T-helper 2 cell treated with Interferon-gamma antibody and Interleukin-4, amounts not matched to agents 5 μg/mL and 100 μg/mL, for 36 hours (primary cell): ENCODE results near the gene ZFR.
A peak's percentile ranks its signal among the peaks of the same experiment; 100 is the strongest.
"Not testable (repeated sequence)": the region's sequence is repeated elsewhere in the genome, so short reads cannot be mapped to it uniquely, and the experiment has no call there.

ENCODE experiments used
- DNase-seq: peaks from one replicate; pipeline ENCODE4 v3.0.0; 2021; ENCODE audit warnings: low spot score
- H3K27ac Mint-ChIP-seq: one replicate; pipeline ENCODE4 v1.8.0; 2021; ENCODE audit warnings: mild to moderate bottlenecking, mixed read lengths
- H3K27me3 Mint-ChIP-seq: one replicate; pipeline ENCODE4 v1.8.0; 2021; ENCODE audit warnings: low read depth, mixed read lengths
- H3K36me3 Mint-ChIP-seq: one replicate; pipeline ENCODE4 v1.8.0; 2021; ENCODE audit warnings: low read depth, mixed read lengths
- H3K4me1 Mint-ChIP-seq: one replicate; pipeline ENCODE4 v1.8.0; 2021; ENCODE audit warnings: low read depth, mixed read lengths
- H3K4me3 Mint-ChIP-seq: one replicate; pipeline ENCODE4 v1.8.0; 2022; ENCODE audit warnings: mild to moderate bottlenecking, moderate library complexity, mixed read lengths
- H3K9me3 Mint-ChIP-seq: one replicate; pipeline ENCODE4 v1.8.0; 2021; ENCODE audit warnings: mixed read lengths

ZFR gene

GRCh38 chr5:32325062-32325461 is 119.5 kb downstream of the ZFR start:
- Mint-ChIP-seq H3K36me3 (peaks cover 5% of the 10 kb centered on the region), H3K27ac (no peak overlapping the region), H3K9me3 (peaks cover 7% of the 10 kb centered on the region), H3K27me3 (no peaks in the 10 kb centered on the region), H3K4me3 (no peak overlapping the region), H3K4me1 (peaks cover 5% of the 10 kb centered on the region)
- DNase-seq: no peak

DNA sequence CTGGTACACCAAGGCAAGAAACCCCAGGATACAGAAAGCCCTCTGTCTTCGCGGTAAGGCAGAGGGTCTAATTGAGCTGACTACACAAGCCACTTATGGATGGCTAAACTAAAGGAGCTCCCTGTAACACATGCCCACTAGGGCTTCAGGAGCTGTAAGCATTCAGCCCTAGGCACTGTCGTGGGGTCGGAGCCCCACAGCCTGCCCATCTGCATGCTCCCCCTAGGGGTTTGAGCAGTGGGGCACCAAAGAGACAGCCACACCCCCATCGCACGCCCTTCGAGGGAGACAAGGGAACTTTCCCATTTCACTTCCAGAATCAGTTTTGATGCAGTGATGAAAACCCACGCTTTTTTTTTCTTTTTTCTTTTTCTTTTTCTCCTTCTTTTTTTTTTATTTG is 120.8 kb downstream of the ZFR start:
- Mint-ChIP-seq H3K27ac (no peak overlapping the region), H3K36me3 (peaks cover 5% of the 10 kb centered on the region)

DNA sequence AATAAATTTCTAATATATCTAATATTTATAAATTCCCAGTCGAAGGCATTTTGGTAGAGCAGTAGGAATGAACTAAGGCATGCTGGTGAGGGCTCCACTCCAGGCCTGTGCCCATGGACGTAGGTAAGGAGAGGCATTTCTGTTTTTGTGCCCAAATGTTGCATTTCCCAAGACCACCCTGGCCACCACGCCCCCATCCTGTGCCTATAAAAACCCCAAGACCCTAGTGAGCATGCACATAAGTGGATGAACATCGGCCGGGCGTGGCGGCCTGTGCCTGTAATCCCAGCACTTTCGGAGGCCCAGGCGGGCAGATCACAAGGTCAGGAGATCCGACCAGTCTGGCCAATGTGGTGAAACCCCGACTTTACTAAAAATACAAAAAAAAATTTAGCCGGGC is 121.7 kb downstream of the ZFR start:
- peaks cover 3% of the 10 kb centered on the region for H3K4me1 Mint-ChIP-seq
- no peaks in the 10 kb centered on the region for H3K27me3 Mint-ChIP-seq
- no peak for DNase-seq
- H3K36me3 Mint-ChIP-seq: peaks cover 5% of the 10 kb centered on the region
- H3K27ac Mint-ChIP-seq: no peak overlapping the region
- peaks cover 7% of the 10 kb centered on the region for H3K9me3 Mint-ChIP-seq
- no peak overlapping the region for H3K4me3 Mint-ChIP-seq

More for the DNA sequence above, 120.8 kb downstream of the ZFR start:
- Mint-ChIP-seq H3K27me3 (no peaks in the 10 kb centered on the region), H3K4me3 (no peak overlapping the region), H3K9me3 (peaks cover 7% of the 10 kb centered on the region), H3K4me1 (peaks cover 3% of the 10 kb centered on the region)
- no peak for DNase-seq

DNA sequence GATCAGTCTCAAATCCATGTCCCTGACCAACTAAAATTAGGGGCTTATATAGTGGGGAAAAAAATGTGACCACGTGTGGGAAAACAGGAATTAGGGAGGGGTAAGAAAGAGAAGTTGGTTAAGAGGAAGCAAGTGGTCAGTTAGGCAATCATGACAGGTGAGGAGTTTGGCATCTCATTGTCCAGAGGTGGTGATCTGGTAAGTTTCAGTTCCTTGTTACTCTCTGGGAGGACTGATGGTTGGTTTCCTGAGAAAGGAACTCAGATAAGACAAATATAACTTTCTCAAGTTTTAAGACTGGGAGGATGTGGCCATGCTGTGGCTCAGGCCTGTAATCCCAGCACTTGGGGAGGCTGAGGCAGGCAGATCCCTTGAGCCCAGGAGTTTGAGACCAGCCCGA is 122.8 kb downstream of the ZFR start:
- H3K9me3 Mint-ChIP-seq, H3K27ac Mint-ChIP-seq, H3K4me1 Mint-ChIP-seq, H3K27me3 Mint-ChIP-seq, DNase-seq, H3K36me3 Mint-ChIP-seq, H3K4me3 Mint-ChIP-seq: not testable (repeated sequence)

DNA sequence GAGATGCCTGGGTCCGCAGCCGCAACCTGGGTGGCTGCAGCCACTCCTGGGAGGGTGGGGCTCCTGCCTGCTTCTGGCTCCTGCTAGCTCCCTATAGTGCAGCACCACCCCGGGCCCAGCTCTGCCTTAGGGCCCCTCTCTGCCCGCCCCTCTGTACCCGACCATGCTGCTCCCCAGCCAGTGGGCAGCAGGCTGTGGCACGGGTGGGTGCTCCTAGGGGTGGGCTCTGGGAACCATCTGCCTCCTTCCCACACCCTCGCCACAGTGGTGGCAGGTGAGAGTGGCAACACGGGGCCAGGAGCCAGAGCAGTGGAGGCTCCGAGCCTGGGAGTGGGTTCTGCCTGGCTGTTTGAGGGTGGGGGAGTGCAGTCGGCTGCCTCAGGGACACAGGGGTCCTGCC is 124.0 kb downstream of the ZFR start:
- Mint-ChIP-seq H3K4me1 (no peaks in the 10 kb centered on the region), H3K4me3 (no peak overlapping the region), H3K9me3 (peaks cover 7% of the 10 kb centered on the region), H3K27ac (no peak overlapping the region), H3K27me3 (no peaks in the 10 kb centered on the region), H3K36me3 (peaks cover 5% of the 10 kb centered on the region)
- no peak for DNase-seq

DNA sequence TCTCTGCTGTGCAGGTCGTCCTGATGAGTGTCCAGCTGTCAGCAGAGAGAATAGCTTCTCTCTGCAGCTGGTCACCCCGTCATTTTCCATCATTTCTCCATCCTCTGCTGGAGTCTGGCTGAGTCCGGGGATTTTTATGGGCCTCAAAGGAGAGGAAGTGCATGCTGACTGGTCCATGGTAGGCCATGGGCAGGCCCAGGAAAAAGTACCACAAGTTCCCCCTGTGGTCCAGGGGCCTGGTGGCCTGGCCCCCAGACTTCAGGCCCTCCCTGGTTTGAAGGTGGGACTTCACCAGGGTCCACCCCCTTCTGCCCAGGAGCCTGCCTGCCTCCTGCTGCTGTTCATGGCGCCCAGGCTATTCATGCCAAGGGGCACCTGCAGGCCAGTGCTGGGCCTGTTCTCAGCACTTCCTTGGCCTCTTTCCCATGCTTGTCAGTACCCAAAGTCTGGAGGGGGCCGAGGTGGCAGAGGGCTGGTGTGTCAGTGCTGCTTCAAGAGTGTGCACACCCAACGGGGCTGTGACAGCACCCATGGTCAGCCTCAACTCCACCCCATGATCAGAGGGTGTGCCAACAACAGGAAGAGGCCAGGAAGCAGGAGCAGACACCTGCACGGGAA is 124.5 kb downstream of the ZFR start:
- Mint-ChIP-seq H3K27ac (no peak overlapping the region), H3K9me3 (peaks cover 7% of the 10 kb centered on the region), H3K27me3 (no peaks in the 10 kb centered on the region), H3K36me3 (peaks cover 5% of the 10 kb centered on the region), H3K4me3 (no peak overlapping the region), H3K4me1 (no peaks in the 10 kb centered on the region)
- no peak for DNase-seq

- DNase-seq: no peak
- Mint-ChIP-seq H3K36me3 (peaks cover 5% of the 10 kb centered on the region), H3K27ac (no peak overlapping the region), H3K27me3 (no peaks in the 10 kb centered on the region), H3K4me1 (no peaks in the 10 kb centered on the region), H3K9me3 (peaks cover 7% of the 10 kb centered on the region), H3K4me3 (no peak overlapping the region)
Measured at GRCh38 chr5:32319392-32319791, 125.1 kb downstream of the ZFR start.

- H3K36me3 Mint-ChIP-seq: peaks cover 5% of the 10 kb centered on the region
- H3K4me1 Mint-ChIP-seq: peaks cover under 1% of the 10 kb centered on the region
- no peak overlapping the region for H3K27ac Mint-ChIP-seq
- no peak overlapping the region for H3K4me3 Mint-ChIP-seq
- peaks cover 7% of the 10 kb centered on the region for H3K9me3 Mint-ChIP-seq
- no peaks in the 10 kb centered on the region for H3K27me3 Mint-ChIP-seq
- no peak for DNase-seq
Measured at GRCh38 chr5:32317041-32317440, 127.5 kb downstream of the ZFR start.

- Mint-ChIP-seq H3K9me3 (no peaks in the 10 kb centered on the region), H3K27ac (no peak overlapping the region), H3K27me3 (no peaks in the 10 kb centered on the region), H3K36me3 (peaks cover 8% of the 10 kb centered on the region), H3K4me3 (no peak overlapping the region), H3K4me1 (peaks cover 11% of the 10 kb centered on the region)
- no peak for DNase-seq
Measured at GRCh38 chr5:32315221-32316014, 129.1 kb downstream of the ZFR start.

GRCh38 chr5:32314658-32315057 is 129.9 kb downstream of the ZFR start:
- peak overlapping the region; percentile 11 for H3K27ac Mint-ChIP-seq
- H3K4me3 Mint-ChIP-seq: peak overlapping the region; percentile 59
- no peaks in the 10 kb centered on the region for H3K9me3 Mint-ChIP-seq
- peaks cover 12% of the 10 kb centered on the region for H3K36me3 Mint-ChIP-seq
- DNase-seq: no peak
- peaks cover 15% of the 10 kb centered on the region for H3K4me1 Mint-ChIP-seq
- H3K27me3 Mint-ChIP-seq: no peaks in the 10 kb centered on the region

- H3K4me3 Mint-ChIP-seq: peak overlapping the region; percentile 59
- H3K27ac Mint-ChIP-seq: peak overlapping the region; percentile 11
- DNase-seq, H3K27me3 Mint-ChIP-seq, H3K9me3 Mint-ChIP-seq: not testable (repeated sequence)
- peaks cover 16% of the 10 kb centered on the region for H3K36me3 Mint-ChIP-seq
- H3K4me1 Mint-ChIP-seq: peaks cover 19% of the 10 kb centered on the region
Measured at GRCh38 chr5:32314152-32314488, 130.4 kb downstream of the ZFR start.

DNA sequence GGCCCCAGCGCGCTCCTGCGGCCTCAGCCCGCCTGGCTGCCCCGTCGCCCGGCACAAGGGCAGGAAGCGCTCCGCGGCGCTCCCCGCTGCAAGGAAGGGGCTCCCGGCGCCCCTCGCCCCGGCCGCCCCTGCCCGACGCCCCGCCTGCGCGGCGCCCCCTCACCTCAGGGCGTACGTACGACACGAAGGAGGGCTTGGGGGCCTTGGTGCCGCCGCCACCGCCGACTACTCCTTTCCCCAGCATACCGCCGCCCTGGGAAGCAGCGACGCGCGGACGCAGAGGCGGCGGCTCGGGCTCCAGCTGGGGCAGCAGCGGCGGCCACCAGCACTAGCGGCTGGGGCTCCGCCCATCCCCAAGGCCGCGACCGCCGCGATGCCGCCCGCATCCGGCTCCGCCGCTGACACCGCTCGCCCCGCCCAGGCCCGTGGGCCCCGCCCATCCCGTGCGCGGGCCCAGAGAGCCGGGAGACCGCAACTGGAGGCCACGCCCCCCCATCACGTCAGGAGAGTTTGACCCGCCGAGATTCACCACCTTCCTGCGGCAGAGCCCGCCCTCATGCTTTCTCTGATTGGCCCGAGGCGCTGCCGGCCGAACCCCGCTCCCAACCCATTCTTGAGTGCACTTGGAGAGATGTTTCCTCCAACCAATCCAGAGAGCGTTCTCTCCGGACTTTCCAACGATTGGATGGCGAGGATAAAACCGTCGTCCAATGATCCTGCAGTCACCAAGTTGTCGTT is 131.8 kb downstream of the ZFR start, which contains the start of gene MTMR12:
Gene MTMR12, minus strand, starts transcription at position 345 of the 738 bp plus-strand sequence. Its CDS starts 101 bp downstream, at position 244.
- peaks cover 19% of the 10 kb centered on the region for H3K4me1 Mint-ChIP-seq
- H3K4me3 Mint-ChIP-seq: peak within 1 kb of the TSS; percentile 91
- H3K27me3 Mint-ChIP-seq: no peaks in the 10 kb centered on the region
- H3K36me3 Mint-ChIP-seq: peaks cover 23% of the 10 kb centered on the region
- DNase-seq: peak; percentile 100
- H3K9me3 Mint-ChIP-seq: no peaks in the 10 kb centered on the region
- peak within 1 kb of the TSS; percentile 95 for H3K27ac Mint-ChIP-seq

GRCh38 chr5:32312197-32312594 is 132.3 kb downstream of the ZFR start:
- Mint-ChIP-seq H3K36me3 (peaks cover 25% of the 10 kb centered on the region), H3K27ac (peak overlapping the region; percentile 83), H3K9me3 (no peaks in the 10 kb centered on the region), H3K4me1 (peaks cover 21% of the 10 kb centered on the region), H3K4me3 (peak overlapping the region; percentile 91), H3K27me3 (no peaks in the 10 kb centered on the region)
- peak; percentile 39 for DNase-seq
